Frontal cortex (tissue), 4 donors: Measurements from ENCODE around the gene STIMATE. TPM values are rescaled to one million over a fixed set of nuclear protein-coding genes. Genes with fewer than 3 reads are reported as not detected.

Source experiments
- DNase-seq, 2 donors: peaks; one replicate each; pipeline ENCODE4 v3.0.0; 2012; ENCODE audit warnings: low spot score in 2 of 2
- FAIRE-seq: peaks from 2 replicates; lab custom pipeline; 2012; peaks lifted over from hg19 to GRCh38; lab: Jason Lieb, UNC
- total RNA-seq: library from RNA; depleted of rRNA; stranded (reverse); fragments of >200 nt; gene quantifications from one replicate; pipeline ENCODE4 v1.2.3, GENCODE V29; 2014
- donor health status: control.
- donor health status: control.
- donor health status: control.

The STIMATE gene
- total RNA-seq, 1 donor from 2014 or later, result 12.6 TPM

- DNase-seq, result no peak
- FAIRE-seq, result no peak
Measured at GRCh38 chr3:52895418-52895817, 1.9 kb downstream of the STIMATE start.

- DNase-seq, result no peak
- FAIRE-seq, result no peak
Measured at GRCh38 chr3:52894756-52895155, 2.6 kb downstream of the STIMATE start.

GRCh38 chr3:52893723-52894122, 3.6 kb downstream of the STIMATE start:
- DNase-seq (no peak), FAIRE-seq (no peak)

- FAIRE-seq, result no peak
- no peak for DNase-seq
Measured at GRCh38 chr3:52892625-52893311, 4.6 kb downstream of the STIMATE start.

- DNase-seq, result no peak
- FAIRE-seq, result no peak
Measured at GRCh38 chr3:52892290-52892624, 5.1 kb downstream of the STIMATE start.

GRCh38 chr3:52891615-52892081, 5.7 kb downstream of the STIMATE start:
- FAIRE-seq (no peak), DNase-seq (no peak)

- FAIRE-seq (no peak), DNase-seq (no peak)
Measured at GRCh38 chr3:52891164-52891563, 6.2 kb downstream of the STIMATE start.

- FAIRE-seq, result no peak
- DNase-seq, result no peak
Measured at GRCh38 chr3:52890735-52891134, 6.6 kb downstream of the STIMATE start.

- FAIRE-seq, result no peak
- no peak for DNase-seq
Measured at GRCh38 chr3:52889901-52890300, 7.4 kb downstream of the STIMATE start.

GRCh38 chr3:52887166-52887565, 10.2 kb downstream of the STIMATE start:
- no peak for FAIRE-seq

GRCh38 chr3:52886049-52886730, 11.2 kb downstream of the STIMATE start:
- no peak for FAIRE-seq

More at GRCh38 chr3:52887166-52887565, 10.2 kb downstream of the STIMATE start:
- no peak for DNase-seq

GRCh38 chr3:52882377-52882776, 15.0 kb downstream of the STIMATE start:
- DNase-seq (no peak), FAIRE-seq (no peak)

More at GRCh38 chr3:52886049-52886730, 11.2 kb downstream of the STIMATE start:
- no peak for DNase-seq

GRCh38 chr3:52881871-52882270, 15.5 kb downstream of the STIMATE start:
- DNase-seq (no peak), FAIRE-seq (no peak)

- FAIRE-seq, result no peak
- DNase-seq, result no peak
Measured at GRCh38 chr3:52880474-52880873, 16.9 kb downstream of the STIMATE start.

GRCh38 chr3:52880047-52880446, 17.3 kb downstream of the STIMATE start:
- no peak for DNase-seq
- no peak for FAIRE-seq

- no peak for DNase-seq
- no peak for FAIRE-seq
Measured at GRCh38 chr3:52879581-52879980, 17.8 kb downstream of the STIMATE start.

- FAIRE-seq (no peak), DNase-seq (no peak)
Measured at GRCh38 chr3:52879090-52879489, 18.3 kb downstream of the STIMATE start.

GRCh38 chr3:52877085-52877484, 20.3 kb downstream of the STIMATE start:
- FAIRE-seq (no peak), DNase-seq (no peak)

GRCh38 chr3:52874864-52875587, 22.3 kb downstream of the STIMATE start:
- FAIRE-seq, result no peak
- DNase-seq, result no peak

- DNase-seq (no peak), FAIRE-seq (no peak)
Measured at GRCh38 chr3:52874160-52874701, 23.1 kb downstream of the STIMATE start.
